Stimulated activated CD4-positive, alpha-beta T cell treated with anti-CD3 and anti-CD28 coated beads, TNF-alpha, amount 100 ng/mL, for 4 hours (primary cell): Measurements from ENCODE around the gene TM4SF1.
"Not testable (repeated sequence)": the region's sequence is repeated elsewhere in the genome, so short reads cannot be mapped to it uniquely, and the experiment has no call there.

Experiments
- DNase-seq, 3 experiments: peaks; one replicate each; pipeline ENCODE4 v3.0.0-alpha.2; 2020; ENCODE audit warnings: low read depth in 3 of 3

The TM4SF1 gene

GRCh38 chr3:149343951-149344350 is 33.5 kb downstream of the TM4SF1 start:
- no peak for DNase-seq

GRCh38 chr3:149342413-149343380 is 34.8 kb downstream of the TM4SF1 start:
- DNase-seq: no peak

GRCh38 chr3:149340310-149340933 is 37.0 kb downstream of the TM4SF1 start:
- no peak for DNase-seq

GRCh38 chr3:149339931-149340309 is 37.5 kb downstream of the TM4SF1 start:
- DNase-seq: no peak

GRCh38 chr3:149337486-149337885 is 40.0 kb downstream of the TM4SF1 start:
- DNase-seq: not testable (repeated sequence)

- DNase-seq: no peak
These were observed 40.5 kb downstream of the TM4SF1 start for GRCh38 chr3:149336925-149337324.

- no peak for DNase-seq
These were observed 44.1 kb downstream of the TM4SF1 start, which contains the start of gene TM4SF18 for GRCh38 chr3:149333176-149333859. TSS of gene TM4SF18 (minus strand) at chr3:149333636. CDS start at chr3:149333382, 254 bp downstream.

- no peak for DNase-seq
These were observed 44.7 kb downstream of the TM4SF1 start for GRCh38 chr3:149332771-149333170.

GRCh38 chr3:149332227-149332765 is 45.2 kb downstream of the TM4SF1 start:
- DNase-seq: no peak

GRCh38 chr3:149331396-149331795 is 46.1 kb downstream of the TM4SF1 start:
- DNase-seq: no peak

GRCh38 chr3:149330609-149331331 is 46.7 kb downstream of the TM4SF1 start:
- DNase-seq: no peak

- DNase-seq: no peak
These were observed 50.3 kb downstream of the TM4SF1 start for GRCh38 chr3:149327156-149327555.

GRCh38 chr3:149325581-149325980 is 51.9 kb downstream of the TM4SF1 start:
- no peak for DNase-seq

- no peak for DNase-seq
These were observed 53.1 kb downstream of the TM4SF1 start for GRCh38 chr3:149324332-149324731.

- DNase-seq: no peak
These were observed 55.8 kb downstream of the TM4SF1 start for GRCh38 chr3:149321640-149322039.

GRCh38 chr3:149321136-149321535 is 56.3 kb downstream of the TM4SF1 start:
- DNase-seq: no peak

GRCh38 chr3:149319750-149320149 is 57.7 kb downstream of the TM4SF1 start:
- no peak for DNase-seq
